ENCODE data around the gene ARHGAP40. TPM values are rescaled to one million over a fixed set of nuclear protein-coding genes. Genes with fewer than 3 reads are reported as not detected.

ARHGAP40 gene
- total and polyA plus RNA-seq, 2 donors (not counting 3 experiments of a cell fraction or from before 2014, with no cell fraction given) = 0.18 to 0.20 TPM

DNA sequence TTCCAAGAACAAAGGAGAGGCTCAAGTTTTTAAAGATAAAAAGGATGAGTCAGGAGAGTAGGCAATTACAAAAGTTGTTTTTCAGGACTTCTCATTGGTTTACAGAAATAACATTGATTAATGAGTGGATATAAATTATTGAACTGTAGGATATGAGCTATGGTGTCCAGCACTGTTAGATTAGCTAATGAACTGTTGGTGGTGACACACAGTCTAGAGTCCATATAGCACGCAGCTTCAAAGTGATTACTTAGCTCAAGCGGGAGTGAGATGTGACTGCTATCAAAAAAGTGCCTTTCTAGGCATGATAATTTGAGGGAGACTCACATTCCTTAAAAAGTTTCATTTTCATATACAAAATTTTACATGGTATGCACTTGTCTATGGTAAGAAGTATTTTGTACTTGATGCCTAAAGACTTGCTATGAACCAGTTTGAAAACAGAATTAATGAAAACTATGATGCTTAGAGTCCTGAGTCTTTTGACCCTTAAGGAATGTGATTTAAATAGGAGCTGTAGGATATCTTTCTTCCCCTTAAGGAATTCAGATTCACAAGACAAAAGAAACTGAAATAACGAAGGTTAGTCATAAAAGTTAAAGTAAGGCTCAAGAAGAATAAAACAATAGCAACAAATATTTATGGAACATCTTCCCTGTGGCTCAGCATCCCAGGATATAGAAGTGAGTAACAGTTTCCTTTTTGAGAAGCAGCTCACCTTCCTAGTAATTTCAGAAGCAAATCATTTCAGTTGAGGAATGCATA lies 42.8 kb upstream of the ARHGAP40 start:
- ChIA-PET POLR2A (no interaction called here), CTCF (interaction anchor here (0.8 to 1.2 kb wide), 2 partner anchors 12 to 32 kb away, joined by 3 read pairs; no protein-coding TSS in a partner anchor)
- H3K79me2 ChIP-seq (ENCODE audit: control insufficient read depth, insufficient read depth, low read length) = no peaks in the 10 kb centered on the region
- dilution Hi-C loops (cut with MboI; ENCODE audit: extremely low pct_ligation_motif_present, low sequenced_read_pairs) = no loop called here
- H3K4me1 ChIP-seq (ENCODE audit: control insufficient read depth, extremely low read depth, insufficient read depth, low read length) = peaks cover 10% of the 10 kb centered on the region
- no peaks in the 10 kb centered on the region for H3K9me1 ChIP-seq (replicated peaks; ENCODE audit: control insufficient read depth, extremely low read depth, insufficient read depth, low read length)
- no peaks in the 10 kb centered on the region for H4K20me1 ChIP-seq (replicated peaks; ENCODE audit: control insufficient read depth, extremely low read depth, insufficient read depth, low read length)
- no peak overlapping the region for H2AFZ ChIP-seq (ENCODE audit: low read depth, low read length)
- no peak for DNase-seq (ENCODE audit: low read depth, low spot score)
- peaks cover 3 to 10% of the 10 kb centered on the region in 2 experiments for H3K36me3 ChIP-seq (ENCODE audit: control insufficient read depth in 2 of 2, extremely low read depth in 1 of 2, insufficient read depth in 2 of 2, low read length in 2 of 2)
- no peaks in the 10 kb centered on the region for H3K9me3 ChIP-seq (replicated peaks; ENCODE audit: control insufficient read depth, insufficient read depth, low read length)
- H3K4me3 ChIP-seq (replicated peaks in 1 of 3; ENCODE audit: insufficient read depth in 1 of 3, low read depth in 1 of 3, low read length in 3 of 3) = no peak overlapping the region
- no peak overlapping the region for H3K9ac ChIP-seq (replicated peaks; ENCODE audit: extremely low read depth, insufficient read depth, low read length)
- BruUV-seq (replicated peaks) = no TSS peak
- FAIRE-seq = peak; percentile 63
- peak overlapping the region; percentile 42 for H3K4me2 ChIP-seq (ENCODE audit: insufficient read depth, low read length)
- no peaks in the 10 kb centered on the region for H3K27me3 ChIP-seq (ENCODE audit: control insufficient read depth in 2 of 2, insufficient read depth in 2 of 2, low read length in 2 of 2)
- intact Hi-C loops (cut with micrococcal nuclease) = no loop called here
- no peak overlapping the region for H3K27ac ChIP-seq (ENCODE audit: insufficient read depth, low read depth, low read length)
- TF ChIP-seq MYC (IDR thresholded peaks at IDR 0.05; ENCODE audit: low read depth, low read length) (no peak), EZH2 (IDR thresholded peaks at IDR 0.05; ENCODE audit: borderline replicate concordance, low read depth, low read length, severe bottlenecking) (no peak), GATA2 (IDR thresholded peaks at IDR 0.05; ENCODE audit: insufficient read depth, insufficient read length, low read depth, low read length) (no peak), JUN (IDR thresholded peaks at IDR 0.05; ENCODE audit: borderline replicate concordance, insufficient read depth, insufficient read length, low read depth) (no peak), POLR2A (IDR thresholded peaks at IDR 0.05; ENCODE audit: low read depth, low read length) (no peak), POLR2AphosphoS5 (IDR thresholded peaks at IDR 0.05; ENCODE audit: insufficient read depth, low read depth, low read length) (no peak), FOS (IDR thresholded peaks at IDR 0.05; ENCODE audit: borderline replicate concordance, insufficient read depth, low read length) (no peak)
- TF ChIP-seq, protein P1, sequence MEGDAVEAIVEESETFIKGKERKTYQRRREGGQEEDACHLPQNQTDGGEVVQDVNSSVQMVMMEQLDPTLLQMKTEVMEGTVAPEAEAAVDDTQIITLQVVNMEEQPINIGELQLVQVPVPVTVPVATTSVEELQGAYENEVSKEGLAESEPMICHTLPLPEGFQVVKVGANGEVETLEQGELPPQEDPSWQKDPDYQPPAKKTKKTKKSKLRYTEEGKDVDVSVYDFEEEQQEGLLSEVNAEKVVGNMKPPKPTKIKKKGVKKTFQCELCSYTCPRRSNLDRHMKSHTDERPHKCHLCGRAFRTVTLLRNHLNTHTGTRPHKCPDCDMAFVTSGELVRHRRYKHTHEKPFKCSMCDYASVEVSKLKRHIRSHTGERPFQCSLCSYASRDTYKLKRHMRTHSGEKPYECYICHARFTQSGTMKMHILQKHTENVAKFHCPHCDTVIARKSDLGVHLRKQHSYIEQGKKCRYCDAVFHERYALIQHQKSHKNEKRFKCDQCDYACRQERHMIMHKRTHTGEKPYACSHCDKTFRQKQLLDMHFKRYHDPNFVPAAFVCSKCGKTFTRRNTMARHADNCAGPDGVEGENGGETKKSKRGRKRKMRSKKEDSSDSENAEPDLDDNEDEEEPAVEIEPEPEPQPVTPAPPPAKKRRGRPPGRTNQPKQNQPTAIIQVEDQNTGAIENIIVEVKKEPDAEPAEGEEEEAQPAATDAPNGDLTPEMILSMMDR (IDR thresholded peaks at IDR 0.05; ENCODE audit: extremely low read depth in 1 of 2, insufficient read depth in 1 of 2, low read depth in 1 of 2, low read length in 2 of 2) = no peak
- TF ChIP-seq, protein P2, sequence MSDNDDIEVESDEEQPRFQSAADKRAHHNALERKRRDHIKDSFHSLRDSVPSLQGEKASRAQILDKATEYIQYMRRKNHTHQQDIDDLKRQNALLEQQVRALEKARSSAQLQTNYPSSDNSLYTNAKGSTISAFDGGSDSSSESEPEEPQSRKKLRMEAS (IDR thresholded peaks at IDR 0.05; ENCODE audit: insufficient read depth, insufficient read length) = no peak

Data from endothelial cell of umbilical vein (primary cell).